VCaP (cell line): ENCODE measurements around the gene SDHD.

Experiments
- H3K27ac ChIP-seq: fragments of 450-650 bp; 2 replicates; pipeline ENCODE4 v1.5.1; 2017
- CTCF ChIP-seq: fragments of 450-650 bp; conservative IDR thresholded peaks from 2 replicates; pipeline ENCODE4 v1.5.1; 2017; ENCODE audit warnings: mild to moderate bottlenecking, moderate library complexity

SDHD gene

GRCh38 chr11:112050721-112051120, 36.0 kb upstream of the SDHD start:
- H3K27ac ChIP-seq: no peak overlapping the region
- no peak for TF ChIP-seq CTCF

- no peak overlapping the region for H3K27ac ChIP-seq
- TF ChIP-seq CTCF: no peak
These were observed 34.9 kb upstream of the SDHD start for GRCh38 chr11:112051768-112052167.

GRCh38 chr11:112057170-112057569, 29.5 kb upstream of the SDHD start:
- TF ChIP-seq CTCF: no peak
- no peak overlapping the region for H3K27ac ChIP-seq

- TF ChIP-seq CTCF: no peak
- H3K27ac ChIP-seq: no peak overlapping the region
These were observed 28.6 kb upstream of the SDHD start for GRCh38 chr11:112058103-112058502.

GRCh38 chr11:112062923-112063322, 23.8 kb upstream of the SDHD start:
- no peak for TF ChIP-seq CTCF
- no peak overlapping the region for H3K27ac ChIP-seq

- no peak for TF ChIP-seq CTCF
- peak within 1 kb of the TSS; percentile 94 for H3K27ac ChIP-seq
These were observed 12.5 kb upstream of the SDHD start, which contains the start of the genes NKAPD1 and PIH1D2 for GRCh38 chr11:112073941-112074811. TSS of gene NKAPD1 (plus strand) at chr11:112074299. CDS start at chr11:112075575, 1,276 bp downstream. TSS of gene PIH1D2 (minus strand) at chr11:112074017. CDS start at chr11:112073174, 843 bp downstream.

- TF ChIP-seq CTCF: no peak
- no peak overlapping the region for H3K27ac ChIP-seq
These were observed 3.9 kb upstream of the SDHD start for GRCh38 chr11:112082729-112083128.
